Stimulated activated CD4-positive, alpha-beta T cell treated with anti-CD3 and anti-CD28 coated beads, Interleukin-12 subunit alpha, Interleukin-12 subunit beta, amount 100 ng/mL, for 4 hours (primary cell): Measurements from ENCODE around the gene CYP19A1.

Experiments
- DNase-seq: peaks from one replicate; pipeline ENCODE4 v3.0.0-alpha.2; 2020

CYP19A1 gene

DNA sequence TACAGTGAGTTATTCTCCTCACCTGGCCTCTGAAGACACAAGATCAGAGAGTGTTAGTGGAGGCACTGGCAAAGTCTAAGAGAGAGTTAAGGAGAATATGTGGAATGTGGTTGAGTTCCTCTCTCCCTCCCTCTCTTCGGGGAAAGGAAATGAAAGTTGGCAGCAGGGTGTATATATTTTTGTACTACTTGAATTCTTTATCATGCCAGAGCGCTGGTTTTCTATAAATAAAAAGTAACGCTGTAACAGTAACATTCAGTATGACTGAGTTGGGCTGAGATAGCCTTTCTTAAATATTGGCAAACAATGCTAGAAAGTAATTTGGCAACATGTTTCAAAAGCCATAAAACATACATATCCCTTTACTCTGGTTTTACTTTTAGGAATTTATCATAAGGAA, 166.2 kb downstream of the CYP19A1 start:
- no peak for DNase-seq

DNA sequence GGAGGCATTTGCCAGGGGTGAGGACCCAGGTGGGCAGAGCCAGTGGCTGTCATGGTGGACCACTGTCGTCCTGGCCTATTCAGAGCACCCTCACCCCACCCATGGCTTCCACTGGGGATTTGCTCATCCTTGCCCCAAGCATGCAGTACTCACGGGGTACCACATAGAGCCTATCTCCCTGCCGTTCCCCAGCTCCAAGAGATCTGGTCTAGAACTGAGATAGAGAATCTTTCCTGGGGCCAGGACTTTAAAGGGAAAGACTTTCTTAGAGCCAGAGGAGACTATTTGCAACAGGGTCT, 166.8 kb downstream of the CYP19A1 start:
- no peak for DNase-seq

DNA sequence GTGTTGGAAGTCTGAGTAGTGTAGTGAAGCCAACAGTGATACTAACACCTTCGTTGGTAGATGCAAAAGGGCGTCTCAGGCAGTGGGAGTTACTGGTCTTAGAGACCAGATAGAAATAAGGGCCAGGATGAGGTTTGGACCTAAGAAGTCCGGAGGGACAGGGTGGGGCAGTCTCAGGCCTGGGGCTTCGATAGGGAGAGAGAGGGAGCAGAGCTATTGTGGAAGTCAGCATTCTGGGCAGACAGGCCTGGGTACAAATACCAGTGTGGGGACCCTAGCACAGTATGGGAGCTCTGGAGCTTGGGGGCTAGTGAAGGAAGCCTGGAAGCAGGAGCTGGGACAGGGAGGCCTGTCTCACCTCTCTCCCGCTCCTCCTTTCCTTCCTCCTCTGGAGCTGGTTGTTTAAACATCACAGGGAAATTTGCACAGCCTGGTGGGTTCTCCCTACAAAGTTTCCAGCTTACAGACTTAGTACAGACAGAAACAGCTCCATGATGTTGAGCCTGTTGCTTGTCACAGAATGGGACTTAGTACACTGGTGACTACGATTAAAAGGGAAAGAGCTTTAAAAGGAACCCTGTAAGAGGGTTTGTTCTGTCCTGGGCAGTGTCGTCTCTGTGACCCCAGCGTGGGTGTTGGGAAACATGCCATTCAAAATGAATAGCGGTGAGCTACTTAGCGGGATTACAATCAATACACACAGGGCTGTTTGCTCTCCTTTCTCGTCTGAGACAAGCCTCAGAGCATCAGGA, 167.3 kb downstream of the CYP19A1 start:
- DNase-seq = no peak

DNA sequence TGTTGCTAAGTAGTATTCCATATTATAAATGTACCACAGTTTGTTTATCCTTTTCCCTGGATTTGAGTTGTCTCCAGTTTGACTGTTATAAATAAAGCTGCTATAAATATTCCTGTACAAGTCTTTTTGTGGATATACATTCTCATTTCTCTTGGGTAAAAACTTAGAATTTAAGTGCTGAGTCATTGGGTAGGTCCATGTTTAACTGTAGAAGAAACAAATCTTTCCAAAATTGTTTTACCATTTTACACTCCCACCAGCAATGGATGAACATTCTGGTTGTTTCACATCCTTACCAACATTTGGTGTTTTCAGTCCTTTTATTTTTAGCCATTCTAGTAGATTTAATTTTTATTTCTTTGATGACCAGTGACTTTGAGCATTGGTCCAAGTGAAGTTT, 169.7 kb downstream of the CYP19A1 start:
- DNase-seq = no peak

DNA sequence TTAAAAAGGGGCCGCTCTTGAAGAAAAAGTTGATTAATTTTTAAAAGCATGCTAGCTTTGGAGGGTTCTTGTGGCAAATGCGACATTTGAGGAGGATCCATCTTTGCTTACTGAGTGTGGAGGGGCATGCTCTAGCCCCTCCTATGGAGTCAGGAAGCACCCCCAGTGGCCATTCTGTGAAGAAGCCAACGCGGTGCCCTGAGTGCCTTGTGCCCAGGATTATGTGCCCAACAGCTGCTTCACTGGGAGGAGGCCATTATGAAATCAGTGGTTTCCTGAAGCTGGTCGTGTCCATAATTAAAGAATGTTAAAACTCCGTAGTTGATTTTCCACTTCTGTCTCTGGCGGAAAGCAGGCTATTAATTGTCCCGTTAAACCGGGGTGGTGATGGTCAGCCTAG, 174.6 kb downstream of the CYP19A1 start:
- no peak for DNase-seq

DNA sequence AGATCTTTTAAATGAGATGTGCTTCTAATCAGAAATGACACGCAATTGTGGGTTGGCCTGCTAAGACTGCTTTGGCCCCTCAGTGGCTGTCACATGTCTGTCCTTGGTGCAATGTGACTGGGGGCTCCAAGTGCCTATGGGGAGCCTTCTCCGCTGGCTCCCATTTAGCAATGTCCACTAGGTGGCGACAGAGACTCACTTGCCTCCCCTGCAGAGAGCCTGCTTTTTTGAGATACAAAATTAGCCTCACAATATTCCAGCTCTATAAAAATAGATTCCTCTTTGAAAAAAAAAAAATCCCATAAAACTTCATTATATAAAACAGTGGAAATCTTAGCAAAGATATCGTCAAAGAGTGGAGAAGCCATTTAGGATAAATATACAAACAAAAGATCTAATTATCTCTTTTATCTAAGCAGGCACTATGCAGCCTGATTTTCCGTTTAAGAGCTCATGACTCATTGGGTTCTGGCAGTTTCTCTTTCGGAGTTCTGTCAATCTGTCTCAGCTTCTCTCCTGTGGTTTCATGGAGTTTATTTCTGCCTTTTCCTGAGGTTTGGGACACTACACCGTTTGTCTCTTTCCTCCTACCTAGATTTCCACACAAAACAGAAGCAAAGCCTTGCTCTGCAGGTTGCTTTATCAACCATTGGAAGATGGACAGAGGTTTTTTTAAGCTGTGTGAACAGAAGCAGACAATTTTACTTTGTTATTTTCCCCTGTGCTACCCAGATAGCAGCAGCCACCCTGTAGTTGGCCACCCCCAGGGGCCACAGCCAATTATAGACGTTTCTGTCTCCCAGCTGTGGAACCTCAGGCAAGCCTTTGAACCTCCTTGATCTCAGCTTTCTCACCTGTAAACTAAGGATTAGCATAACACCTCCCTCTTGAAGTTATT, 175.3 kb downstream of the CYP19A1 start:
- DNase-seq = peak; percentile 53

DNA sequence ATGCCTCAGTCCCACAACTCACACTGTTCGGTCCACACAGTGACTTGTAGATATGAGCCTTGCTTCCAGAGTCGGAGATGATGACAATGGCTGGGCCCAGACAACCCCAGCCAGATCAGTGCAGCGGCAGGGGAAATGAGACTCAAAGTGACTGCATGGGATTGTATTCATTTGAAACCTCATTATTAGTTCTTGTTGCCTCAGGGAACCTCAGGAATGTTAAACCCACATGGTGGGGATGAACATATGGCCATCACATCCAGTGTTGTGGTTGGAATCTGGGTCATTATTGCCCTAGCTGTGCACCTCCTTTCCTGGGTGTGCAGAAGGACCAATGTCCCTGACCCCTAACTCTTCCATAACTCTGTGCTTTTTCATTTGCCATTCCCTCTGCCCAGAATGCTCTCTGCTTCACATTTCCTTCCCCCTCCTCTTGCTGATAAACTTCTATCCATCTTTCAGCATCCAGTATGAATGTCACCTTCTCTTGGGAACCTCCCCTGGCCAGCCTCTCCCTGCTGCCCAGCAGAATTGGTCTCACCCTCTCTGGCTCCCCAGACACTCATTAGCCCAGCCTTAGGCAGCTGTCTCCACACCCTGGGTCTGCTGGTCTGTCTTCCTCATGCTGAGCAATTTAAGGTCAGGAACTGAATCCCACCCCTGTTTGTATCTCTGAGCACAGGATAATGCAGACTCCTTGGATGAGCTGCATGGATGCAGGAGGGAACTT, 176.7 kb downstream of the CYP19A1 start:
- no peak for DNase-seq

DNA sequence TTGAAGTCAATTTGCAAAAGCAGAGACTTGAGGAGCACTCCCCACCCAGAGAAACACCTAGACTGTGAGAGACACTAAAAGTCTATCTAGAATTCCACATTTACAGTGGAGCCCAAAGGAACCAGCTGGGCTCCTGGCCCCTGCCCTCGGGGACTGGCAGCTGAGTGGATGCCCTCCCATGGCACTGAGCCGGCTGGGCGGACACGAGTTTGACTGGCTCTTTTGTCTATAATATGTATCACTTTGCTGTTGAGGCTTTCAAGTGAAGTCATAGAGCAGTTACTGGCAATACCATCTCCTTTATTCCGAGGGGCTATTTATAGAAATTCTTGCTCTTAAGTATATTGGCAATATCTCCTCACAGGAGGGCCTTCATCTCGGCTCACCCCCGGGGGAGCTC, 177.9 kb downstream of the CYP19A1 start:
- DNase-seq = no peak
